LNCAP (cell line): Measurements from ENCODE around the gene ABCC1.

Source experiments
- TF ChIP-seq, protein P1 (sequence below): fragments of 450-650 bp; IDR thresholded peaks from 2 replicates; pipeline ENCODE4 v1.5.1; 2017; ENCODE audit warnings: mild to moderate bottlenecking

ABCC1 gene

GRCh38 chr16:16109453-16110110 lies 160.2 kb downstream of the ABCC1 start:
- TF ChIP-seq, protein P1, sequence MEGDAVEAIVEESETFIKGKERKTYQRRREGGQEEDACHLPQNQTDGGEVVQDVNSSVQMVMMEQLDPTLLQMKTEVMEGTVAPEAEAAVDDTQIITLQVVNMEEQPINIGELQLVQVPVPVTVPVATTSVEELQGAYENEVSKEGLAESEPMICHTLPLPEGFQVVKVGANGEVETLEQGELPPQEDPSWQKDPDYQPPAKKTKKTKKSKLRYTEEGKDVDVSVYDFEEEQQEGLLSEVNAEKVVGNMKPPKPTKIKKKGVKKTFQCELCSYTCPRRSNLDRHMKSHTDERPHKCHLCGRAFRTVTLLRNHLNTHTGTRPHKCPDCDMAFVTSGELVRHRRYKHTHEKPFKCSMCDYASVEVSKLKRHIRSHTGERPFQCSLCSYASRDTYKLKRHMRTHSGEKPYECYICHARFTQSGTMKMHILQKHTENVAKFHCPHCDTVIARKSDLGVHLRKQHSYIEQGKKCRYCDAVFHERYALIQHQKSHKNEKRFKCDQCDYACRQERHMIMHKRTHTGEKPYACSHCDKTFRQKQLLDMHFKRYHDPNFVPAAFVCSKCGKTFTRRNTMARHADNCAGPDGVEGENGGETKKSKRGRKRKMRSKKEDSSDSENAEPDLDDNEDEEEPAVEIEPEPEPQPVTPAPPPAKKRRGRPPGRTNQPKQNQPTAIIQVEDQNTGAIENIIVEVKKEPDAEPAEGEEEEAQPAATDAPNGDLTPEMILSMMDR: no peak

DNA sequence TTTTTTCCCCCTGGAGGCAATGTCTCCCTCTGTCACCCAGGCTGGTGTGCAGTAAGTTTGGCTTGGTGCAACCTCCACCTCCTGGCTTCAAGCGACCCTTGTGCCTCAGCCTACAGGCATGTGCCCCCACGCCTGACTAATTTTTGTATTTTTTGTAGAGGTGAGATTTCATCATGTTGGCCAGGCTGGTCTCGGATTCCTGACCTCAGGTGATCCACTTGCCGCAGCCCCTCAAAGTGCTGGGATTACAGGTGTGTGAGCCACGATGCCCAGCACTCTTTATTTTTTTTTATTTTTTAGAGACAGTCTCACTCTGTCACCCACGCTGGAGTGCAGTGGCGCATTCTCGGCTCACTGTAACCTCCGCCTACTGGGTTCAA lies 160.7 kb downstream of the ABCC1 start:
- TF ChIP-seq, protein P1: no peak

DNA sequence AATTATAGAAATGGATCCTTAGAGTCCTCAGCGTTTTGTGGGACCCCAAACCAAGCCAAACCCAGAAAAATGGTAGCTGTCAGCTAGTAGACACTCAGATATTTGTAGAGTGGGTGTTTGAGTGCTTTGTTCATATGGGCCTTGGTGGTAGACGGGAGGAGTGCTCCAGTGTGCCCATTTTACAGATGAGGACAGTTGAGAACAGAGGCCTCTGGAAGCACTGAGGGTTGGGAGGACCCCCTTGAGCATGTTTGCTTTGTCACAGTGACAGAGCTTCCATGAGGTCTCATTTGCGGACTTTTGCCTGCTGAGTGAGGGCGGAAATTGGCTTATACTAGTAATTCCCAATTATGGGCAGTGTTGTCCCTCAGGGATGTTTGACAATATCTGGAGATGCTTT lies 162.2 kb downstream of the ABCC1 start:
- TF ChIP-seq, protein P1: no peak

- TF ChIP-seq, protein P1: no peak
Measured at GRCh38 chr16:16112450-16113053, 163.1 kb downstream of the ABCC1 start.

- TF ChIP-seq, protein P1: no peak
Measured at GRCh38 chr16:16113076-16113475, 163.7 kb downstream of the ABCC1 start.

DNA sequence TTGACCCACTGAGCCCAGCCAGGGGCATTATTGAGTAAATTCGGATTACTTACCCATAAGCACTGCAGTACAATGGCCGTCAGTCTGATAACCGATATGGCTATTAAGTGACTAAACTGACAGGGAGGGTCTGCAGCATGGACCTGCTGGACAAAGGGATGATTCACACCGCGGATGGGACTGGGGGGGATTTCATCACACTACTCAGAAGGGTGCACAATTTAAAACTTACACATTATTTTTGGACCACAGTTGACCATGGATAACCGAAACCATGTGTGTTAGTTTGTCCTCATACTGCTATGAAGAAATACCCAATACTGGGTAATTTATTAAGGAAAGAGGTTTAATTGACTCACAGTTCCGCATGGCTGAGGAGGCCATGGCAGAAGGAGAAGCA lies 167.4 kb downstream of the ABCC1 start:
- TF ChIP-seq, protein P1: no peak

DNA sequence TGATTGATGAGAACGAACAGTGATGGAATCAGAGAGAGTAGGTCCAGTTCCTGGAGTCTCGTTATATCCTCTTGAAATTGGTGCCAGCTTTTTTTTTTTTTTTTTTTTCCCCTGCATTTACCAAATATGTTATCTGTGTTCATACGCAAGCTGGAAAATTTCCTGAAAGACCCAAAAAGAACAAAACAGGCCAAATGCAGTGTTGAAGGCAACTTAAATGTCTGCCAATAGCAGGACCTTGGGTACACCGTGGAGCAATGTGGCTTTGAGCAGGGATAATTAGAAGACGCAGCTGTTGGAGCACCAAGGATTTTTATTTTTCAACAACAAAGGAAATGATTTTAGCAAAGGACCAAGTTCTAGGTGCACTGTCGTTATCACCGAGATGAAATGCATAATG lies 168.9 kb downstream of the ABCC1 start:
- TF ChIP-seq, protein P1: no peak

DNA sequence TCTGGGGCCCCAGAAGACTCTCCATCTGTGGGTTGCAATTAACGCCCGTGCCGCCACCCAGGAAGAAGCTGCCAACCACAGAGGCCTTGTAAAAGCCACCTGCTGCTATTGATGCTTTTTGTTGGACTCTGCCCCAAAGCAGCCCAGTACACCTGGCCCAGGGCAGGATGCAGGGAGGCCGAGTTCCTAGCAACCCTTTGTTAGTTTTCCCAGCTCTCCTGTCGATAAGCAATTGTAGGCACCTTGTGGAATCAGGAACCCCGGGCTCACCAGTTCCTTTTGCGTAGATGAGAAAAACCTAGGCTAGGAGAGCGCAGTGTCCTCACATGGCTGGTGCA lies 170.6 kb downstream of the ABCC1 start:
- TF ChIP-seq, protein P1: no peak
